Neural cell (in vitro differentiated cells): Measurements from ENCODE around the gene RHCE. TPM values are rescaled to one million over a fixed set of nuclear protein-coding genes. Genes with fewer than 3 reads are reported as not detected.
"Not testable (repeated sequence)": the region's sequence is repeated elsewhere in the genome, so short reads cannot be mapped to it uniquely, and the experiment has no call there.

ENCODE experiments used
- H2AFZ ChIP-seq: fragments of 200-600, 300-800 bp; sonication (generic), shearing (Covaris generic); 2 replicates; pipeline ENCODE4 v1.6.0; 2014; ENCODE audit warnings: low read depth, mild to moderate bottlenecking, antibody characterized with exemption, low read length, moderate library complexity
- H3F3A ChIP-seq: fragments of 200-600 bp; shearing (Covaris generic); 2 replicates; pipeline ENCODE4 v1.6.1; 2016; ENCODE audit warnings: mild to moderate bottlenecking, moderate library complexity, mixed read lengths, antibody characterized with exemption, low read length; ENCODE audit not compliant: insufficient read depth, poor library complexity, severe bottlenecking
- H3K27ac ChIP-seq: fragments of 200-600, 300-800 bp; sonication (generic), shearing (Covaris generic); 2 replicates; pipeline ENCODE4 v1.5.1; 2014; ENCODE audit warnings: mild to moderate bottlenecking, low read length, moderate library complexity
- H3K27me3 ChIP-seq: fragments of 300-800, 200-600 bp; sonication (generic), shearing (Covaris generic); 2 replicates; pipeline ENCODE4 v1.6.0; 2014; ENCODE audit warnings: mild to moderate bottlenecking, low read depth, low read length, moderate library complexity; ENCODE audit not compliant: insufficient read depth
- H3K36me3 ChIP-seq: fragments of 300-800, 200-600 bp; sonication (generic), shearing (Covaris generic); 2 replicates; pipeline ENCODE4 v1.5.1; 2014; ENCODE audit warnings: mild to moderate bottlenecking, antibody characterized with exemption, low read length, moderate library complexity; ENCODE audit not compliant: insufficient read depth
- H3K4me2 ChIP-seq: fragments of 300-800, 200-600 bp; sonication (generic), shearing (Covaris generic); 2 replicates; pipeline ENCODE4 v1.6.0; 2014; ENCODE audit warnings: mild to moderate bottlenecking, low read length
- H3K4me3 ChIP-seq: fragments of 300-800, 200-600 bp; sonication (generic), shearing (Covaris generic); 2 replicates; pipeline ENCODE4 v1.5.1; 2014; ENCODE audit warnings: mild to moderate bottlenecking, low read length, moderate library complexity
- H3K79me2 ChIP-seq: fragments of 200-600 bp; shearing (Covaris generic); replicated peaks from 2 replicates; pipeline ENCODE4 v1.6.0; 2014; ENCODE audit warnings: mild to moderate bottlenecking, low read length, moderate library complexity; ENCODE audit not compliant: insufficient read depth
- H3K9ac ChIP-seq: fragments of 300-800, 200-600 bp; sonication (generic), shearing (Covaris generic); 2 replicates; pipeline ENCODE4 v1.6.1; 2016; ENCODE audit warnings: mild to moderate bottlenecking, low read length, mixed read lengths
- H3K9me2 ChIP-seq: fragments of 200-600 bp; shearing (Covaris generic); 2 replicates; pipeline ENCODE4 v1.6.1; 2016; ENCODE audit warnings: mild to moderate bottlenecking, low read length, mixed read lengths; ENCODE audit not compliant: insufficient read depth
- H3K9me3 ChIP-seq: fragments of 200-600, 300-800 bp; sonication (generic), shearing (Covaris generic); 2 replicates; pipeline ENCODE4 v1.6.1; 2016; ENCODE audit warnings: mild to moderate bottlenecking, mixed run types, low read length, moderate library complexity, mixed read lengths
- H4K20me1 ChIP-seq: fragments of 200-600 bp; shearing (Covaris generic); 2 replicates; pipeline ENCODE4 v1.6.1; 2016; ENCODE audit warnings: mild to moderate bottlenecking, mixed run types; ENCODE audit not compliant: insufficient read depth
- polyA plus RNA-seq: library from polyadenylated mRNA; depleted of rRNA; stranded (reverse); fragments of >200 nt; gene quantifications from 2 replicates; pipeline ENCODE4 v1.2.3, GENCODE V29; 2014

The RHCE gene
- polyA plus RNA-seq, 1 donor from 2014 or later: 1.1 TPM

- not testable (repeated sequence) for H3K79me2 ChIP-seq, H3K9me2 ChIP-seq, H3K36me3 ChIP-seq
Measured at GRCh38 chr1:25419339-25419738, 1.3 kb downstream of the RHCE start.

GRCh38 chr1:25417280-25417679 lies 3.3 kb downstream of the RHCE start:
- H3F3A ChIP-seq, H3K4me2 ChIP-seq, H3K79me2 ChIP-seq: not testable (repeated sequence)

More at GRCh38 chr1:25419339-25419738, 1.3 kb downstream of the RHCE start:
- H2AFZ ChIP-seq, H3K9ac ChIP-seq, H3F3A ChIP-seq, H3K9me3 ChIP-seq, H3K4me3 ChIP-seq, H4K20me1 ChIP-seq, H3K4me2 ChIP-seq, H3K27ac ChIP-seq, H3K27me3 ChIP-seq: not testable (repeated sequence)

GRCh38 chr1:25414578-25414977 lies 6.0 kb downstream of the RHCE start:
- not testable (repeated sequence) for H3K4me3 ChIP-seq, H4K20me1 ChIP-seq, H2AFZ ChIP-seq, H3K9me3 ChIP-seq, H3K4me2 ChIP-seq, H3K79me2 ChIP-seq, H3K9ac ChIP-seq, H3K27ac ChIP-seq, H3K27me3 ChIP-seq, H3F3A ChIP-seq, H3K36me3 ChIP-seq, H3K9me2 ChIP-seq

More at GRCh38 chr1:25417280-25417679, 3.3 kb downstream of the RHCE start:
- not testable (repeated sequence) for H4K20me1 ChIP-seq, H3K4me3 ChIP-seq, H3K27ac ChIP-seq, H2AFZ ChIP-seq, H3K36me3 ChIP-seq, H3K27me3 ChIP-seq, H3K9me3 ChIP-seq, H3K9ac ChIP-seq, H3K9me2 ChIP-seq

- H2AFZ ChIP-seq, H3K27ac ChIP-seq: not testable (repeated sequence)
Measured at GRCh38 chr1:25414157-25414556, 6.5 kb downstream of the RHCE start.

GRCh38 chr1:25412872-25413623 lies 7.6 kb downstream of the RHCE start:
- H3K79me2 ChIP-seq, H3K27me3 ChIP-seq, H3K27ac ChIP-seq, H3K9me3 ChIP-seq, H3K4me2 ChIP-seq, H3K9me2 ChIP-seq, H3K36me3 ChIP-seq, H4K20me1 ChIP-seq, H3K4me3 ChIP-seq, H3K9ac ChIP-seq, H3F3A ChIP-seq, H2AFZ ChIP-seq: not testable (repeated sequence)

More at GRCh38 chr1:25414157-25414556, 6.5 kb downstream of the RHCE start:
- H3K79me2 ChIP-seq, H3K4me3 ChIP-seq, H3K27me3 ChIP-seq, H3K9me2 ChIP-seq, H3K9ac ChIP-seq, H3K9me3 ChIP-seq, H3F3A ChIP-seq, H3K4me2 ChIP-seq, H3K36me3 ChIP-seq, H4K20me1 ChIP-seq: not testable (repeated sequence)

- H3K4me3 ChIP-seq, H3K79me2 ChIP-seq, H3K27ac ChIP-seq, H3K27me3 ChIP-seq, H3K9me2 ChIP-seq, H2AFZ ChIP-seq, H3F3A ChIP-seq, H3K9ac ChIP-seq, H3K4me2 ChIP-seq, H4K20me1 ChIP-seq, H3K36me3 ChIP-seq, H3K9me3 ChIP-seq: not testable (repeated sequence)
Measured at GRCh38 chr1:25409641-25410427, 10.8 kb downstream of the RHCE start.

GRCh38 chr1:25405731-25406305 lies 14.8 kb downstream of the RHCE start:
- not testable (repeated sequence) for H2AFZ ChIP-seq, H3K79me2 ChIP-seq, H4K20me1 ChIP-seq, H3K4me3 ChIP-seq, H3K36me3 ChIP-seq, H3K4me2 ChIP-seq, H3K9ac ChIP-seq, H3K9me3 ChIP-seq, H3K27ac ChIP-seq, H3F3A ChIP-seq, H3K9me2 ChIP-seq, H3K27me3 ChIP-seq
